ENCODE data around the gene TMEM59L. TPM values are rescaled to one million over a fixed set of nuclear protein-coding genes. Genes with fewer than 3 reads are reported as not detected.
A peak's percentile ranks its signal among the peaks of the same experiment; 100 is the strongest.

Gene TMEM59L
- total RNA-seq, 1 donor from 2014 or later: 5.6 TPM

DNA sequence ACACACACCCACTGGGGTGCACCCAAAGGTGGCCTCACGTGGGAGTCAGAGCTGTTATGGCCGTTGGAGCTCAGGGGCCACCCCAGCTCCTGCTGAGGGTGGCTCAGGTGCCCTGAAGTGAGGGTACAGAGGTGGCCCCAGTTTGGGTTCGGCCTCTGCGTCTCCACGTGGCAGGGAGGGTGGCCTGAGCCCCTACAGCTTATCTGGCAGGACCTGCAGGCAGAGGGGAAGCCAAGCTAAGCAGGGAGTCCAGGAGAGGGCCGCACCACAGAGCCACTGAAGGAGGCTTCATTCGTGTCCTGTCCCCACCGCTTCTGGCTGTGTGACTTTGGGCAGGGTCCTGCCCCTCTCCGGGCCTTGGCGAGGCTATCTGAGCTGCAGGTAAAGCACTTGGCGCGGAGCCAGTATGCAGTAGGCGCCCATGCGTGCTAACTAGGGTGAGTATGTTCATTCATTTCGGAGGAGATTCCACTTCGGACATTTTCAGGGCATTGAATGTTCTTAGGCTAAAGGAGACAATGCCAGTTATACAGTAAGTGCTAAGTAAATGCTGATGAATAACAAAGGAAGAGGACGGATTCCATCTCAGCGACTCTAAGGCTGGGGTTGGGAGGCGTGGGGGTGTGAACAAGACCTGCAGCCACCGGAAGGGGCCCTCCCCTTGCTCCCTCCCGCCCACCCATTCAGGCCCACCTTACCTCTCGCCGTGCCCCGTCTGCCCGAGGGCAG is 19.1 kb upstream of the TMEM59L start:
- no peaks in the 10 kb centered on the region for H3K9me3 ChIP-seq (ENCODE audit: insufficient read depth, low read depth, low read length)
- H4K20me1 ChIP-seq (ENCODE audit: insufficient read depth, low read length): peaks cover 30% of the 10 kb centered on the region
- H3K9ac ChIP-seq (ENCODE audit: low read length): no peak overlapping the region
- H3K27ac Mint-ChIP-seq (ENCODE audit: unreplicated experiment): no peak overlapping the region
- TF ChIP-seq CTCF (IDR thresholded peaks at IDR 0.05; ENCODE audit: insufficient read depth, low read depth, low read length): no peak
- TF ChIP-seq EZH2 (IDR thresholded peaks at IDR 0.05; ENCODE audit: insufficient read depth, low read length): no peak
- FAIRE-seq (no peak), DNase-seq (ENCODE audit: low read depth) (no peak)
- no peaks in the 10 kb centered on the region for H3K79me2 ChIP-seq (ENCODE audit: insufficient read depth, low read length)
- H2AFZ ChIP-seq (ENCODE audit: low read depth, low read length): no peak overlapping the region
- H3K36me3 Mint-ChIP-seq (ENCODE audit: low read depth, unreplicated experiment): no peaks in the 10 kb centered on the region
- H3K27me3 Mint-ChIP-seq (ENCODE audit: low read depth, unreplicated experiment): peaks cover 14% of the 10 kb centered on the region
- H3K9me3 Mint-ChIP-seq (ENCODE audit: unreplicated experiment): no peaks in the 10 kb centered on the region
- no peak overlapping the region for H3K4me3 ChIP-seq (ENCODE audit: insufficient read depth, low read depth, low read length)
- H3K27me3 ChIP-seq (ENCODE audit: insufficient read depth, low read length): no peaks in the 10 kb centered on the region
- no peaks in the 10 kb centered on the region for H3K36me3 ChIP-seq (ENCODE audit: insufficient read depth, low read length)
- H3K27ac ChIP-seq (ENCODE audit: low read depth, low read length): no peak overlapping the region
- peaks cover 19% of the 10 kb centered on the region for H3K4me1 ChIP-seq (ENCODE audit: insufficient read depth, low read length)
- H3K4me3 Mint-ChIP-seq (ENCODE audit: unreplicated experiment): peak overlapping the region; percentile 72
- H3K4me1 Mint-ChIP-seq (ENCODE audit: low read depth, unreplicated experiment): peaks cover 9% of the 10 kb centered on the region
- peak overlapping the region; percentile 86 for H3K4me2 ChIP-seq (ENCODE audit: low read length)

GRCh38 chr19:18594096-18594823 is 18.4 kb upstream of the TMEM59L start:
- Mint-ChIP-seq H3K36me3 (ENCODE audit: low read depth, unreplicated experiment) (no peaks in the 10 kb centered on the region), H3K4me3 (ENCODE audit: unreplicated experiment) (peak overlapping the region; percentile 76), H3K4me1 (ENCODE audit: low read depth, unreplicated experiment) (peaks cover 9% of the 10 kb centered on the region), H3K27ac (ENCODE audit: unreplicated experiment) (no peak overlapping the region), H3K27me3 (ENCODE audit: low read depth, unreplicated experiment) (peaks cover 17% of the 10 kb centered on the region), H3K9me3 (ENCODE audit: unreplicated experiment) (no peaks in the 10 kb centered on the region)
- H3K27ac ChIP-seq (ENCODE audit: low read depth, low read length): no peak overlapping the region
- H3K27me3 ChIP-seq (ENCODE audit: insufficient read depth, low read length): no peaks in the 10 kb centered on the region
- peak overlapping the region; percentile 10 for H3K4me3 ChIP-seq (ENCODE audit: insufficient read depth, low read depth, low read length)
- peak overlapping the region; percentile 49 for H3K9ac ChIP-seq (ENCODE audit: low read length)
- FAIRE-seq (no peak), DNase-seq (ENCODE audit: low read depth) (peak; percentile 59)
- H3K4me2 ChIP-seq (ENCODE audit: low read length): peak overlapping the region; percentile 86
- peak overlapping the region; percentile 52 for H2AFZ ChIP-seq (ENCODE audit: low read depth, low read length)
- TF ChIP-seq CTCF (IDR thresholded peaks at IDR 0.05; ENCODE audit: insufficient read depth, low read depth, low read length) (peak; percentile 31), EZH2 (IDR thresholded peaks at IDR 0.05; ENCODE audit: insufficient read depth, low read length) (no peak)
- no peaks in the 10 kb centered on the region for H3K79me2 ChIP-seq (ENCODE audit: insufficient read depth, low read length)
- no peaks in the 10 kb centered on the region for H3K36me3 ChIP-seq (ENCODE audit: insufficient read depth, low read length)
- peaks cover 17% of the 10 kb centered on the region for H3K4me1 ChIP-seq (ENCODE audit: insufficient read depth, low read length)
- H4K20me1 ChIP-seq (ENCODE audit: insufficient read depth, low read length): peaks cover 30% of the 10 kb centered on the region
- no peaks in the 10 kb centered on the region for H3K9me3 ChIP-seq (ENCODE audit: insufficient read depth, low read depth, low read length)
